Measurements from ENCODE around the gene DET1.
"Not testable (repeated sequence)": the region's sequence is repeated elsewhere in the genome, so short reads cannot be mapped to it uniquely, and the experiment has no call there.

The DET1 gene

DNA sequence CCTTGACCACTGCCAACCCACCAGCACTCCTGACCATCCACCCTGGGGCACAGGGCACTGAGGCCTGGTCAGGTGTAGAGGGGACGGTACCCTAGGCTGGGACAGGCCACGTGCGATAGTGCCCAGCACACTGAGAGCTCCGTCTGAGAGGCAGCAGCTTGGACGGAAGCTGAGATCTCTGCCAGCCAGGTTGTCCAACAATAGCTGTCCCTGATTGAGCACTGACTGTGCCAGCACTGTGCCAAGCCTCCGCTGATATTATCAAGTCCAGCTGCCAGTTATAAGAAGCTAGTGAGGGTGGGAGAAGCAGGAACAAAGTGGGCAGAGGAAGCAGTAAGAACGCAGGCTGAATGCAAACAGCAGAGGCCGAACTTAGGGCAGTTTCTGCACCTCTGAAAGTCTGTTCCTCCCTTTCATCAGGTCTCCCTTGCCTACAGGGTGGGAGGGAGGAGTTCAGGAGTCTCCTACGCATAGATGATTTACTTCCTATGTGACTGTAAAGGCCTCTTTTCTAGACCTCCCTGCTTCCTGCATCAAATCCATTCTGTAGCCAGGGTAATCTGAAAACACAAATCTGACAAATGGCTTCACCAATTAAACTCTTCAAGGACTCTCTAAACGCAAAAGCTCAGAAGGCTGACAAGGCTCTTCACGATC, 49.2 kb downstream of the DET1 start:
- no peak for DNase-seq (ENCODE audit: low spot score)

DNA sequence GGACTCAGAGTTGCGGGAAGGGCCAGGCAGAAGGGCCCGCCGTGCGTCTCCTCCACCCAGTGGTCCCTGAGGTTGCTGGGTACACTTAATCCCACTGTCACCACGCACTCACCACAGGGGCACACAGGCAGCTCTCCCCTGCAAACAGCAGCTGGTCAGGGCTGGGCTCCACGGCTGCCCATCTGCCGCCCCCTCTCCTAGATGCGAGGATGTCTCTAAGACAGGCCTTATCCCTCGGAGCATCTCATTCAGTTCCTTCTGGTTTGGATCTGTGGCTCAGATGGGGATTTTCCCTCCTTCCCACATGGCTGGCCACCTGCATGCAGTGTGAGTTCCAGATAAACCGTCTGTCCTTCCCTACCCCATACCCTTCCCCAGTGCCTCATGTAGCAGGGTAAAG, 52.6 kb downstream of the DET1 start:
- no peak for DNase-seq (ENCODE audit: low spot score)

DNA sequence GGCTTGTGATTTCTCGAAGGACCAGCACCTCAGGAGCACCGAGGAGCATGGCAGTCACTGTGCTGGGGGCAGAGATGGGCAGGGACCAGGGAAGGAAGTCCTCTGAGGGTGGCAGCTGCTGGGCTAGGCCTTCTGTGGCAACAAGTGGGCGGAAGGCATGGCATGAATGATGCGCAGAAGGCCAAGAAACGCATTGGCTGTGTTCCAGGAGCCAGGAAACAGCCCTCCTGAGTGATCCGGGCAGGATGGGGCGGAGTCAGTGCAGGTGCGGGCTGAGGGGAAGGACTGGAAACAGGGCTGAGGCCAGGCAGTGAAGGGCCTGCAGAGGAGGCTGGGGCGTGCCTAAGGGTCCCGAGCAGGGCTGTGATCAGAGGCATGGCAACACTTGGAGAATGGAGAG, 55.3 kb downstream of the DET1 start:
- no peak for DNase-seq (ENCODE audit: low spot score)

DNA sequence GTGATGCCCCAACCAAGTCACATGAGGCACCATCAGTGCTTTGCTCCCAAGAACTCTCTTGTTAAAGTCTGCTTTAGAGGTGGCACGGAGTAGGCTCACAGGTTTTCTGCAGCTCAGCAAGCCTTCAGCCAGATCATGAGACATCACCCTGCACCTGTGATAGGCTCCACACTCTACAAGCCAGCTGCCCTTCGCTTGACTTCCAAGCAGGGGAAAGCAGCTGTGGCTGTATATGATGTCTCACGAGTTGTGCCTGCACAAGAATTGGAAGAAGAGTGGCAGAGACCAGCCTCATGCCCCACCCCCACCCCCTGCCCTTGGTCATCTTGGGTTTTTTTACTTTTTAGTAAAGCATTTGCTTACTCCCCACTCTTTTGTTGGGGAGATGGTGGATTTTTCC, 56.4 kb downstream of the DET1 start:
- DNase-seq (ENCODE audit: low spot score) = no peak

DNA sequence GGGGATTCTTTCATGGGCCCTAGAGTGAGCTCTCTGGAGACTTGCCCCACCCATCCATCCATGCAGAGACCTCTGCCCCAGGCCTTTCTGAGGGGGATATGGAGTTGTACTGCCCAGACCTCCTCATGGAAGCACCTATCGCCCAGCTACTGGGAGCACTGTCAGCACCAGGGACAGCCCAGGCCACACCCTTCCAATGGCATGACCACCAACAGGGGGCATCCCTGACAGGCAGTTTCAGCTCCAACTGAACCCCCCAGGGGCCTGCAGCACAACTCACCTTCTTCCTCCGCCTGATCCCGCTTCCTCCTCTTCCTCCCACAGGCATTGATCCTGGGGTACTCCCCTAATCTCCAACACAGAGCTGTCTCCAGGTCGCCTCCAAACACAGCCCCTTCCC, 57.2 kb downstream of the DET1 start:
- DNase-seq (ENCODE audit: low spot score) = no peak

DNA sequence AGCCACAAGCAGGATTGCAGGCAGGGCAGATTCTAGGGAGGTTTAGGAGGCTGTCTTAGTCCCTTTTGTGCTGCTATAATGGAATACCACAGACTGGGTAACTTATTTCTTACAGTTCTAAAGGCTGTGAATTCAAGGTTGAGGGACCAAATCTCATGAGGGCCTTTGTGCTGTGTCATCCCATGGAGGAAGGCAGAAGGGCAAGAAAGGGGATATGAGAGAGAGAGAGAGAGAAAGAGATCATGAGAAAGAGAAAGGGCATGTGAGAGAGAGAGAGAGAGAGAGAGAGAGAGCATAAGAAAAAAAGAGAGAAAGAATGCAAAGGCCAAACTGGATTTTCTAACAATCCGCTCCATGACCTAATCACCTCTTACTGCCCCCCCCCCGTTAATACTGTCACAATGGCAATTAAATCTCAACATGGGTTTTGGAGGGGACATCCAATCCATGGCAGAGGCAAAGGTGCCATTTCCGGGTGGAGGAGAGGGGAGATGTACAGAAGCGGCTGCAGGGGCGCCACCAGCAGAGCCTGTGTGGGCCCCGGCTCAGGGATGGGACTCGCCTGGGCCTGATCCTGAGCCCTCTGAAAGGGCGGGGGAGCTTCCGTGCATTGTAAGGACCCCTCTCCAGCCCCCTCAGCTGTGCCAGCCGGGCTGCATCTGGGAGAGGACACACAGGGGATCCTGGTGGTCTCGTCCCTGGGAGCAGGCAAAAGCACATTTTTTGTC, 58.5 kb downstream of the DET1 start:
- no peak for DNase-seq (ENCODE audit: low spot score)

DNA sequence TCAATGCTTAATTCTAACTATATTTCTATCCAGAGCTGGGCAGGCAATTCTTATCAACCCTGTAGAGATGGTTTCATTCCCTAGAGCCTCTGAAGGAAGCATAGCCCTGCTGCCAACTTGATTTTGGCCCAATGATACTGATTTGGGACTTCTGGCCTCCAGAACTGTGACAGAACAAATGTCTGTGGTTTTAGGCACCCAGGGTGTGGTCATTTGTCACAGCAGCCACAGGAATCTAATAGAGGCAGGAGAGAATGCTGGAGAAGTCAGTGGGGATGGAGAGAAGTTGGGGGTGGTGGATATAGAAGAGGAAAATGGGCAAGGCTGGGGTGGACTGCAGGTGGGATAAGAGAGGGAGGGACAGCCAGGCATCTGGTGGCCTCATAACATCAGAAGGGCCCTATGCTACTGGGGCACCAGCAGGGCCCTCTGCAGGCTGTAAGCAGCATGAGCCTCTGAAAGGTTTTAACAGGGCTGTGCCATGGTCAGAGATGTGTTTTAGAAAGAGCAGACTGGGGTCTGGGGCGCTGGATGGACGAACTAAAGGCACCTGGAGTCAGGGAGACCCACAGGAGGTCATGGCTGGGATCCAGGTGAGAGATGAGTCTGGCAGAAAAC, 59.2 kb downstream of the DET1 start:
- DNase-seq (ENCODE audit: low spot score) = no peak

DNA sequence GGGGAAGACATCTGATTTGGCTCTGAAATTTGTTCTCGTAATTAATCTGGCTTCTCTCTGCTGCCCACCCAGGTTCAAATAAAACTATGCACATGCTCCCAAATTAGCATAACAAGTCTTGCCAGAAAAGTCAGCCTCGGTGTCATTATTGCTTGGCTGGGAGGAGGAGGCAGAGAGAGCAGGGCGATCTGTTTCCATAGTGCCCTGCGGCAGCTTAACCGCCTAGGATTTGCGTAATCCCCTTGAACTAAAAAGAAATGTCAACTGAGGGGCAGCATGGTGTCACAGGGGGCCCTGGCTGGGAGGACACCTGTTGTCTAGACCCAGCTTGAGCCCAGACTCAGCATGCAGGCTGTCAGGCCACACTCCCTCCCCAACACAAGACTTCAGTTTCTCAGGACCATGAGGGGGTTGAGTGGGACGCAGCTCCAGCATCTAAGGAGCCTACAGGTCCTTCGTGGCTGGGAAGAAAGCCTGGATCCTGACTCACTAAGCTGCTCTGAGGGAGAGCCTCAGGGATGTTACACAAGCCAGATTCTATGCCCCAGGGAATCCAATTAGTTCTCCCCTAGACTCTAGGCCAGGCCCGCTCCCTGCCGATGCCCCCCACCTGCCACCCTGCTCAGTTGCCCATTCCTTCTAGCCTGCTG, 61.7 kb downstream of the DET1 start:
- no peak for DNase-seq (ENCODE audit: low spot score)

DNA sequence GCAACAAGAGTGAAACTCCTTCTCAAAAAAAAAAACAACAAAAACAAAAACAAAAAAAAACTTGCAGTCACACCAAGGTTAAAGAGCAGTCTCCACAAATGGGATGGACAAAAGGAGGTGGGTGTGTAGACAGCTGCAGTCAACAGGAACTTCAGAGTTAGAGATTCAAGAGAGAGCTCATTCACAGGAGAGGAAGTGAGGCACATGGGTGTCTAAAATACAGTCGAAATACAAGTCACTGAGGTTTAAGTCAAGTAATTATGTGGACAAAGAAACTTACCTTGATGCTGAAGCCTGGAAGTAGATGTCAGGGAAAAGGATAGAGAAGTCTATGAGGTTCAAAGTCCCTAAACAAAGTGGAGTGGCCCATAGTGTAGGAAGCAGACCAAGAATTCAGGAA, 64.2 kb downstream of the DET1 start:
- no peak for DNase-seq (ENCODE audit: low spot score)

DNA sequence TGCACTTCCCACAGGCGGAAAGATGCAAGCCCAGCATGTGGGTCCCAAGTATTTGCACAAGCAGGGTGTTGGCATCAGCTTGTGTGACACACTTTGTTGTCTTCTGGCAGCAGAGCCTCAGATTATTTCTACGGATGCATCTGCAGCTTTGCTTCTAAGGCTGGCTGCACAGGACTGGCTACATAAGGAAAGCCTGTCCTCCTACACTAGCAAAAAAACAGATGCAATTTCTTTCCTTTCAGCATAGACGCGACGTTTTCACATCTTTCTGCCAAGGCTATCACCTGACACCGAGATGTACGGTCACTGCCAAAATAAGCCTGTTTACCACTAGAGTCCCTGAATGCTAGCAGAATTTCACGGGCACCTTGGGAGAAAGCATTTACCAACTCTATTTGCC, 65.5 kb downstream of the DET1 start:
- DNase-seq (ENCODE audit: low spot score) = no peak

DNA sequence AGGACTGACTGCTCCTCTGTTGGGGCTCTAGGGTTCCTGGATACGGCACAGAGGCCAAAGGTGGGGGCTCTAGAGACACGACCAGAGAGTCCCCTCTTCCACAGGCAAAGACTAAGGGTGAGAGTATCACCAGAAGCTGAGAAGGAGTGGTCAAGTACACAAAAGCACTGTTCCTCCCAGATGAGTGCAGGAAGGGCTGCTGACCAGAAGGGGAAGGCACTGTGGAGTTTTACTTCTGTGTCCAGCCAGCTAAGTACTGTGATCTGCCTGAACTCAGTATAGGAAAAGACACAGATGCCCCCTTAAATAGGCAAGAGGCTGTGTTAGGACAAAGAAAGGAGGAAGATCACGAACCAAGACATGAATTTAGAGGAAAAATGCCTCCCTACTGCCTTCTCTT, 67.3 kb downstream of the DET1 start:
- no peak for DNase-seq (ENCODE audit: low spot score)

DNA sequence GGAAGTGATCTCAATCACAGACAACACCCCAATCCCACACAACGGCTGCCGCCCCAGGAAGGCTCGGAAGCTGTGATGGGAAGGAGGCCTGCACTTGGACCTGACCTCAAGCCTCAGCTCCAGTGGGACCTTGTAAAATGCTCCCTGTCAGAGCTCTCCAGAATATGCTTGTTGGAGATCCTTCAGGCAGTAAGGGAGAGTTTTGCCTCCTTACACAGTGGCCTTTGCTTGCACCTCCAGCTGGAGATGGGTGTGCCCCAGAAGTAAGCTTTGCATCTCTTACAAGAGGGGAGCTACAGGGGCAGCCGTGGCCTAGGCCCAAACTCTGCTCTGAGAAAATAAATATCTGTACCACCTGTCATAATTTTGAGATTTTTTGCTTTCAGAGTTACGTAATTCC, 68.6 kb downstream of the DET1 start:
- no peak for DNase-seq (ENCODE audit: low spot score)

DNA sequence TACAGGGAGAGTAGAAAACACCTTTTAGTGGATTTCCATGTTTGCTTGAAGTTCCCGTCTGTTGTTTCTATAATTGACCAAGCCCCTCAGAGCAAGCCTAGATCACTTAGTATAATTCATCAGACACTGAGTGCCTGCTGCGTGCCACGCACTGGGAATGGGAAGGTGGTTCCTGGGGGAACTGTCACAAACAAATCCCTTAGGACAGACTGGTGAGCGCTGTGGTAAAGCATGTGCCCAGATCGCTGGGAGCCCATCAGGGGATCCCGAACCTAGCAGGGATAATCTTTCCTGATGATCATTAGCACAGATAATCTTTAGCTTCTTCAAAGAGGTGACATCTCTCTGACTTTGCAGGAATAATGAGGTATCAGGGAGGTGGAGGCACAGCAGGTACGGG, 69.4 kb downstream of the DET1 start:
- DNase-seq (ENCODE audit: low spot score) = no peak

DNA sequence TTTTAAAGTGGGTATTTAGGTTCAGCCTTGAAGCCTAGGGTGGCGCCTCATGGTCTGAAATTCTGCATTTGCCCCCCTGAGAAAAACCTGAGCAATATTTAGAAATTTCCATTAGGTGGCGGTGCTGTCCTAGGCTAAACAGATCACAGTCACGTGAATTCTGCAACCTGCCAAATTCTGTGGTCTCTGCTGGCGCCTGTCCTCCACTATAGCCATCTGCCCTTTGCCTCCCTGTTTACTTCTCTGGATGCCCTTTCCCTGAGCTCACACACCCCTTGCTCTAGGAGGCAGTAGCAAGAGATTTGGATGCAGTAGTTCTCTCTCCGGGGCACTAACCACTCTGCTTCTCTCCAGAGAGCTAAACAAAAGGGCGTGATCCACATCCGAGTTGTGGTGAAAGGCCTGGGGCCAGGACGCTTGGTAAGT, 69.8 kb downstream of the DET1 start:
- DNase-seq (ENCODE audit: low spot score) = no peak

DNA sequence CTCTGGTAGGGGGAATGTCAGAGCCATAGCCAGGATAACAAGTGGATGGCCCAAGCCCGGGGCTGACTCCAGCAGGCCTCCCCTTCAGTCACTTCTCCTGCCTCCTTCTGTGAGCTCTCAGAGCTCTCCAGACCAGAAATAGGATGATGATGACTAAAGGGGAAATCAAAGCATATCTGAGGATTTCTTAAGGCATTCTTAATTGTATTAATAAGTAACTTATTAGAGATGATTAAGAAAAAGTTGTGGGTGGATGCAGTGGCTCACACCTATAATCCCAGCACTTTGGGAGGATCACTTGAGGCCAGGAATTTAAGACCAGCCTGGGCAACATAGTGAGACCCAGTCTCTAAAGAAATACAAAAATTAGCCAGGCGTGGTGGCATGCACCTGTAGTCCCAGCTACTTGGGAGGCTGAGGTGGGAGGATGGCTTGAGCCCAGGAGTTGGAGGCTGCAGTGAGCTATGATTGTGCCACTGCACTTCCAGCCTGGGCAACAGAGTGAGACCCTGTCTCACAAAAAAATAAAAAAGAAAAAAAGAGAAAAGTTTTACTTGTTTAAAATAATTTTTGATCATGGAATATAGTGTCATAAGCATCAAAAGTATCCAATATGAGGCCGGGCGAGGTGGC, 72.7 kb downstream of the DET1 start:
- not testable (repeated sequence) for DNase-seq (ENCODE audit: low spot score)

DNA sequence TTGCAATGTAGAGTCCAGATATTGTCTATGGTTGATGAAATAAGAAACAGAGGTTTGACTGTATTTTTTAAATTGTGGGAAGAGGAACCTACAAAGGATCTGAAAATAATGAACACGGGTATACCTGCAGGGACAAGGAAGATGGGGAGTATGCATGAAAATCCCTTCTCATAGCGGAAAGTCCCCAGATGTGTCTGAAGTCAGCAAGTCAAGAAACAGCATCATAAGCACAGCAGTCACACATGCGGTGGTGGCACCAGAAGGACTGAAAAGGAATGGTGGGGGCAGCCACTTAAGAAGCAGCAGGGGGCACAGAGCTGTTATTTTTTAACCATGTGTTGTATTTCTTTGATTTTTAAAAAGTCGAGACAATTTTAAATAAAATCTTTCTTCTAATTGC, 74.3 kb downstream of the DET1 start:
- DNase-seq (ENCODE audit: low spot score) = no peak

DNA sequence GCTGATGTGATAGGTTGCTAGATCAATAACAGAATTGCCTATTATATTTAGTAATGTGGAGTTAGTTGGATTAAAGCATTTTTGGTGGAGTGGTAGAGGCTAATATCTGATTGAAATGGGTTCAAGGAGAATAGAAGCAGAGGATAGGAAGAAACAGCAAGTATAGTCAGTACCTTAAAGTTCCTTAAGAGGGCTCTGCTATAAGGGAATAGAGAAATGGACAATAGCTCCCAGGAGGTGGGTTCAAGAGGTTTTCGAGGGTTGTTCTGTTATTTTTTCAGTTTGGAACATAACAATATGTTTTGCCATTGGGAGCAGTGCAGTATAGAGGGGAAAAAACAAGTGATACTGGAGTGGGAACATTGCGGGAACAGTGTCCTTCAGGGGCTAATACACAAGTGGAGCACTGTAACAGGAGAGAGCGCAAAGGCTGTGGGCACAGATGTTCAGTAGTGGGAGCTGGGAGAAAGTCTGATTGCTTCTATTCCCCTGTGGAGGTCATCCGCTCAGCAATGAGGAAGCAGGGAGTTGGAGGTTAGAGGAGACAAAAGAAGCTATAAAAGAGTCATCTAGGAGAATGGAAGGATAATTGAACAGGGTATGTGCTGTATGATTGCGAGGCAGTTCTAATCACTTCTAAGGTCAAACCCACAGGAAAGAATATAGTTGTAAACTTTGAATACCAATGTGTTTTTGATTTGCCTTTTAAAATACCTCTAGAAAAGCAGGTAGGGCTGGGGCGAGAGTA, 75.7 kb downstream of the DET1 start:
- no peak for DNase-seq (ENCODE audit: low spot score)

DNA sequence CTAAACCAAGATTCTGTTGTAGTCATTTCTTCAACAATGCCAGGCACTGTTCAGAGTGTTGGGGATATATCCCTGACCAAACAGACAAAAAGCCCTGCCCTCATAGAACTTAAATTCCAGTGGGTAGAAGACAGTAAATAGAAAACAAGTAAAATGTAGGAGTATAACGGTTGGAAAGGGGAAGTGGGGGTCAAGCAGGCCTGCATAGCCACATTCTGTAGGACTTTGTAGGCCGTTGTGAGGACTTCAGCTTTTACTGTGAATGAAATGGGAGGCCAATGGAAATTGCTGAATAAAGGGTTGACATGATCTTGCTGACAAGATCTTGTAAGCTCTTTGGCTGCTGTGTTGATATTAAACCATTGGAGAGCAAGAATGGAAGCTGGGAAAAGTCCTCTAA, 77.2 kb downstream of the DET1 start:
- no peak for DNase-seq (ENCODE audit: low spot score)

DNA sequence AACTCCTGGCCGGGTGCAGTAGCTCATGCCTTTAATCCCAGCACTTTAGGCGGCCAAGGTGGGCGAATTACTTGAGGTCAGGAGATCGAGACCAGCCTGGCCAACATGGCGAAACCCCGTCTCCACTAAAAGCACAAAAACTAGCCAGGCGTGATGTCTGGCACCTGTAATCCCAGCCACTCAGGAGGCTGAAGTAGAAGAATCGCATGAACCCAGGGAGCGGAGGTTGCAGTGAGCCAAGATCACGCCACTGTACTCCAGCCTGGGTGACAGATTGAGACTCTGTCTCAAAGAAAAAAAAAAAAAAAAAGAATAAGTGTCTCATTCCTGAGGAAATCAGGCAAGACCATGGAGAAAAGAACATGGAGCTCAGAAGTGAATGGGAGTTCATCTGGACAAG, 77.8 kb downstream of the DET1 start:
- not testable (repeated sequence) for DNase-seq (ENCODE audit: low spot score)

DNA sequence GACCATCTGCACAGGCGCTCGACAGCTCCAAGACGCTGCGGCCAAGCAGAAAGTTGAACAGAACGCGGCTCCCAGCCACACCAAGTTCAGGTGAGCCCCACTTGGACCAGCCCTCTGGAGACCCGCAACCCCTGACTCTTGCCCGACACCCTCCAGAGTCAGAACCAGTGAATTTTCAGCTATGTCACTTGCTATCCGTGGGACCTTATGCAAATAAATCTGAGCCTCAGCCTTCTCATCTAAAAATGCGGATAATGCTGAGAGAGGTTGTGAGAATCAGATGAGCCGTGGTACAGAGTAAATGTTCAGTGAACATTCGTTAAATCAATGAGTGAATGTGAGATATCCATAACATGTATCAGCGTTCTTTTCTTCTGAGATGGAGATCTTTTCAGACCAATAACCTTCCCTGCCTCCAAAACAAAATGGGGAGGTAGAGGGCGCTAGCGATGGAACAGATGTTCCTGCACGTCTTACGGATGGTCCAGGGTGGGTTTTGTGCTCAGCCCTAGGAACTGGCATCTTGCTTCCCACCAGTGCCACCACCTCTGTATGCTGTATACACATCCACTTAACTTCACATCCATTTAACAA, 78.4 kb downstream of the DET1 start:
- DNase-seq (ENCODE audit: low spot score) = no peak

All from LoVo (cell line).